ENCODE data around the gene GRM4.

- TF ChIP-seq, protein P1, sequence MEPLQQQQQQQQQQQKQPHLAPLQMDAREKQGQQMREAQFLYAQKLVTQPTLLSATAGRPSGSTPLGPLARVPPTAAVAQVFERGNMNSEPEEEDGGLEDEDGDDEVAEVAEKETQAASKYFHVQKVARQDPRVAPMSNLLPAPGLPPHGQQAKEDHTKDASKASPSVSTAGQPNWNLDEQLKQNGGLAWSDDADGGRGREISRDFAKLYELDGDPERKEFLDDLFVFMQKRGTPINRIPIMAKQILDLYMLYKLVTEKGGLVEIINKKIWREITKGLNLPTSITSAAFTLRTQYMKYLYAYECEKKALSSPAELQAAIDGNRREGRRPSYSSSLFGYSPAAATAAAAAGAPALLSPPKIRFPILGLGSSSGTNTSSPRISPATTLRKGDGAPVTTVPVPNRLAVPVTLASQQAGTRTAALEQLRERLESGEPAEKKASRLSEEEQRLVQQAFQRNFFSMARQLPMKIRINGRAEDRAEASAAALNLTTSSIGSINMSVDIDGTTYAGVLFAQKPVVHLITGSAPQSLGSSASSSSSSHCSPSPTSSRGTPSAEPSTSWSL (CRISPR knock-in tag; IDR thresholded peaks at IDR 0.05; ENCODE audit: borderline replicate concordance): no peak
- TF ChIP-seq EGR1 (conservative IDR thresholded peaks at IDR 0.05) (no peak), KDM1A (IDR thresholded peaks at IDR 0.05) (no peak), POLR2G (IDR thresholded peaks at IDR 0.05; ENCODE audit: low read depth, low read length) (no peak), ZSCAN29 (IDR thresholded peaks at IDR 0.05) (no peak), ZNF274 (IDR thresholded peaks at IDR 0.05; ENCODE audit: borderline replicate concordance, low read depth, low read length) (no peak), MEF2D (tag; conservative IDR thresholded peaks at IDR 0.05; ENCODE audit: low read depth) (no peak), ZBTB33 (CRISPR knock-in tag; IDR thresholded peaks at IDR 0.05) (no peak), CTBP1 (IDR thresholded peaks at IDR 0.05; ENCODE audit: borderline replicate concordance) (no peak)
Observed at GRCh38 chr6:34021554-34022190, 124.2 kb downstream of the GRM4 start.
